GM18520 (cell line): ENCODE measurements around the gene NT5DC3.
A peak's percentile ranks its signal among the peaks of the same experiment; 100 is the strongest.

ENCODE experiments used
- ATAC-seq: cut with Tn5 transposase; IDR thresholded peaks from one replicate; pipeline ENCODE4 v1.9.1; 2021; ENCODE audit not compliant: unreplicated experiment

The NT5DC3 gene

GRCh38 chr12:103840876-103841689 is at the start of gene NT5DC3:
NT5DC3 (minus strand) TSS chr12:103841234; CDS start chr12:103841156, 78 bp downstream.
- ATAC-seq: peak; percentile 71

- no peak for ATAC-seq
Measured at GRCh38 chr12:103887738-103888137, 46.7 kb upstream of the NT5DC3 start.

GRCh38 chr12:103886195-103886797 is 45.3 kb upstream of the NT5DC3 start:
- no peak for ATAC-seq

- ATAC-seq: no peak
Measured at GRCh38 chr12:103884316-103884715, 43.3 kb upstream of the NT5DC3 start.

GRCh38 chr12:103883908-103884307 is 42.9 kb upstream of the NT5DC3 start:
- ATAC-seq: no peak

GRCh38 chr12:103882861-103883596 is 42.0 kb upstream of the NT5DC3 start:
- ATAC-seq: no peak

GRCh38 chr12:103881261-103881660 is 40.2 kb upstream of the NT5DC3 start:
- no peak for ATAC-seq

- peak; percentile 45 for ATAC-seq
Measured at GRCh38 chr12:103880299-103881142, 39.5 kb upstream of the NT5DC3 start.

GRCh38 chr12:103879878-103880277 is 38.8 kb upstream of the NT5DC3 start:
- no peak for ATAC-seq

GRCh38 chr12:103879048-103879692 is 38.1 kb upstream of the NT5DC3 start:
- ATAC-seq: no peak

- no peak for ATAC-seq
Measured at GRCh38 chr12:103877934-103878510, 37.0 kb upstream of the NT5DC3 start.

GRCh38 chr12:103877288-103877687 is 36.3 kb upstream of the NT5DC3 start:
- no peak for ATAC-seq

GRCh38 chr12:103875666-103876065 is 34.6 kb upstream of the NT5DC3 start:
- ATAC-seq: no peak

- no peak for ATAC-seq
Measured at GRCh38 chr12:103868215-103868614, 27.2 kb upstream of the NT5DC3 start.

- no peak for ATAC-seq
Measured at GRCh38 chr12:103865151-103865730, 24.2 kb upstream of the NT5DC3 start.

GRCh38 chr12:103864710-103865109 is 23.7 kb upstream of the NT5DC3 start:
- ATAC-seq: no peak

GRCh38 chr12:103858953-103859601 is 18.0 kb upstream of the NT5DC3 start:
- no peak for ATAC-seq

GRCh38 chr12:103858335-103858734 is 17.3 kb upstream of the NT5DC3 start:
- no peak for ATAC-seq

GRCh38 chr12:103857164-103857563 is 16.1 kb upstream of the NT5DC3 start:
- no peak for ATAC-seq
